HT-29 (cell line): Measurements from ENCODE around the gene LEFTY2. TPM values are rescaled to one million over a fixed set of nuclear protein-coding genes. Genes with fewer than 3 reads are reported as not detected.
"Not testable (repeated sequence)": the region's sequence is repeated elsewhere in the genome, so short reads cannot be mapped to it uniquely, and the experiment has no call there.

Experiments
- DNase-seq: peaks from one replicate; pipeline ENCODE4 v3.0.0-alpha.2; 2015; ENCODE audit warnings: low spot score
- total RNA-seq: library from RNA; depleted of rRNA; stranded (reverse); fragments of >200 nt; shearing (Covaris generic); gene quantifications from 2 replicates; pipeline ENCODE4 v1.2.3, GENCODE V29; 2014

The LEFTY2 gene
- total RNA-seq, 1 experiment from 2014 or later: not detected

- DNase-seq: no peak
These were observed 13.7 kb upstream of the LEFTY2 start for GRCh38 chr1:225954753-225955152.

GRCh38 chr1:225953315-225953714 lies 12.3 kb upstream of the LEFTY2 start:
- DNase-seq: no peak

- DNase-seq: no peak
These were observed 10.0 kb upstream of the LEFTY2 start for GRCh38 chr1:225950905-225951497.

- no peak for DNase-seq
These were observed 8.0 kb upstream of the LEFTY2 start for GRCh38 chr1:225949041-225949440.

- DNase-seq: no peak
These were observed 5.8 kb upstream of the LEFTY2 start for GRCh38 chr1:225946803-225947202.

GRCh38 chr1:225946082-225946620 lies 5.1 kb upstream of the LEFTY2 start:
- no peak for DNase-seq

- no peak for DNase-seq
These were observed 4.5 kb upstream of the LEFTY2 start for GRCh38 chr1:225945564-225945963.

GRCh38 chr1:225944951-225945350 lies 3.9 kb upstream of the LEFTY2 start:
- no peak for DNase-seq

GRCh38 chr1:225944387-225944786 lies 3.4 kb upstream of the LEFTY2 start:
- DNase-seq: no peak

GRCh38 chr1:225943582-225943981 lies 2.6 kb upstream of the LEFTY2 start:
- DNase-seq: no peak

GRCh38 chr1:225942574-225942973 lies 1.6 kb upstream of the LEFTY2 start:
- no peak for DNase-seq

GRCh38 chr1:225941942-225942222 lies 862 bp upstream of the LEFTY2 start:
- DNase-seq: no peak

GRCh38 chr1:225940385-225941151 lies 452 bp downstream of the LEFTY2 start:
- no peak for DNase-seq

GRCh38 chr1:225939939-225940310 lies 1.1 kb downstream of the LEFTY2 start:
- not testable (repeated sequence) for DNase-seq

- DNase-seq: not testable (repeated sequence)
These were observed 1.7 kb downstream of the LEFTY2 start for GRCh38 chr1:225939097-225939938.

GRCh38 chr1:225937048-225937968 lies 3.7 kb downstream of the LEFTY2 start:
- no peak for DNase-seq

- no peak for DNase-seq
These were observed 4.5 kb downstream of the LEFTY2 start for GRCh38 chr1:225936523-225936922.

GRCh38 chr1:225936086-225936485 lies 4.9 kb downstream of the LEFTY2 start:
- DNase-seq: not testable (repeated sequence)

- DNase-seq: no peak
These were observed 6.3 kb downstream of the LEFTY2 start for GRCh38 chr1:225934711-225935110.

GRCh38 chr1:225933072-225933471 lies 7.9 kb downstream of the LEFTY2 start:
- DNase-seq: no peak
